Nephron progenitor cell (in vitro differentiated cells): ENCODE data around the gene CBX7.

Experiments
- DNase-seq: peaks from one replicate; pipeline ENCODE4 v3.0.0; 2021
- H3K27ac Mint-ChIP-seq: 2 replicates; pipeline ENCODE4 v1.8.0; 2021; ENCODE audit warnings: mild to moderate bottlenecking, moderate library complexity, mixed read lengths
- H3K27me3 Mint-ChIP-seq: 2 replicates; pipeline ENCODE4 v1.8.0; 2021; ENCODE audit warnings: mild to moderate bottlenecking, low read depth, mixed read lengths; ENCODE audit not compliant: poor library complexity
- H3K36me3 Mint-ChIP-seq: 2 replicates; pipeline ENCODE4 v1.8.0; 2021; ENCODE audit warnings: low read depth, mixed read lengths
- H3K4me1 Mint-ChIP-seq: 2 replicates; pipeline ENCODE4 v1.8.0; 2021; ENCODE audit warnings: mixed read lengths
- H3K4me3 Mint-ChIP-seq: 2 replicates; pipeline ENCODE4 v1.8.0; 2021; ENCODE audit warnings: mild to moderate bottlenecking, moderate library complexity, mixed read lengths
- H3K9me3 Mint-ChIP-seq: 2 replicates; pipeline ENCODE4 v1.8.0; 2021; ENCODE audit warnings: mild to moderate bottlenecking, moderate library complexity, mixed read lengths
- CTCF ChIP-seq: fragments of 200-600 bp; sonication (generic); IDR thresholded peaks from 2 replicates; pipeline ENCODE4 v1.5.0; 2021; ENCODE audit warnings: antibody characterized with exemption

Gene CBX7

GRCh38 chr22:39146256-39147101 lies 6.0 kb downstream of the CBX7 start:
- peaks cover 47% of the 10 kb centered on the region for H3K4me1 Mint-ChIP-seq
- H3K9me3 Mint-ChIP-seq, result no peaks in the 10 kb centered on the region
- H3K36me3 Mint-ChIP-seq, result no peaks in the 10 kb centered on the region
- H3K27me3 Mint-ChIP-seq, result peaks cover 27% of the 10 kb centered on the region
- no peak for TF ChIP-seq CTCF
- H3K4me3 Mint-ChIP-seq, result peak overlapping the region; percentile 78
- no peak for DNase-seq
- no peak overlapping the region for H3K27ac Mint-ChIP-seq

- Mint-ChIP-seq H3K36me3 (no peaks in the 10 kb centered on the region), H3K27ac (no peak overlapping the region), H3K4me3 (peak overlapping the region; percentile 73), H3K4me1 (peaks cover 31% of the 10 kb centered on the region), H3K27me3 (peaks cover 19% of the 10 kb centered on the region), H3K9me3 (no peaks in the 10 kb centered on the region)
- no peak for TF ChIP-seq CTCF
- no peak for DNase-seq
These were observed 8.2 kb downstream of the CBX7 start for GRCh38 chr22:39144101-39144767.

GRCh38 chr22:39142088-39142680 lies 10.3 kb downstream of the CBX7 start:
- no peaks in the 10 kb centered on the region for H3K36me3 Mint-ChIP-seq
- no peak for DNase-seq
- peaks cover 36% of the 10 kb centered on the region for H3K4me1 Mint-ChIP-seq
- no peak for TF ChIP-seq CTCF
- no peaks in the 10 kb centered on the region for H3K9me3 Mint-ChIP-seq
- H3K27me3 Mint-ChIP-seq, result peaks cover 20% of the 10 kb centered on the region
- no peak overlapping the region for H3K4me3 Mint-ChIP-seq
- H3K27ac Mint-ChIP-seq, result no peak overlapping the region

- DNase-seq, result no peak
- no peaks in the 10 kb centered on the region for H3K36me3 Mint-ChIP-seq
- H3K4me1 Mint-ChIP-seq, result peaks cover 41% of the 10 kb centered on the region
- H3K27ac Mint-ChIP-seq, result no peak overlapping the region
- no peaks in the 10 kb centered on the region for H3K9me3 Mint-ChIP-seq
- H3K4me3 Mint-ChIP-seq, result no peak overlapping the region
- peaks cover 24% of the 10 kb centered on the region for H3K27me3 Mint-ChIP-seq
- no peak for TF ChIP-seq CTCF
These were observed 12.5 kb downstream of the CBX7 start for GRCh38 chr22:39139933-39140332.

GRCh38 chr22:39138357-39138997 lies 14.0 kb downstream of the CBX7 start:
- peaks cover 11% of the 10 kb centered on the region for H3K27me3 Mint-ChIP-seq
- H3K4me3 Mint-ChIP-seq, result no peak overlapping the region
- H3K36me3 Mint-ChIP-seq, result no peaks in the 10 kb centered on the region
- TF ChIP-seq CTCF, result no peak
- H3K4me1 Mint-ChIP-seq, result peaks cover 29% of the 10 kb centered on the region
- H3K27ac Mint-ChIP-seq, result no peak overlapping the region
- no peaks in the 10 kb centered on the region for H3K9me3 Mint-ChIP-seq
- no peak for DNase-seq
